GM21717 (cell line): ENCODE data around the gene RADIL.

Source experiments
- ATAC-seq: cut with Tn5 transposase; IDR thresholded peaks from one replicate; pipeline ENCODE4 v1.9.1; 2021; ENCODE audit warnings: mild to moderate bottlenecking, moderate library complexity; ENCODE audit not compliant: unreplicated experiment

The RADIL gene

DNA sequence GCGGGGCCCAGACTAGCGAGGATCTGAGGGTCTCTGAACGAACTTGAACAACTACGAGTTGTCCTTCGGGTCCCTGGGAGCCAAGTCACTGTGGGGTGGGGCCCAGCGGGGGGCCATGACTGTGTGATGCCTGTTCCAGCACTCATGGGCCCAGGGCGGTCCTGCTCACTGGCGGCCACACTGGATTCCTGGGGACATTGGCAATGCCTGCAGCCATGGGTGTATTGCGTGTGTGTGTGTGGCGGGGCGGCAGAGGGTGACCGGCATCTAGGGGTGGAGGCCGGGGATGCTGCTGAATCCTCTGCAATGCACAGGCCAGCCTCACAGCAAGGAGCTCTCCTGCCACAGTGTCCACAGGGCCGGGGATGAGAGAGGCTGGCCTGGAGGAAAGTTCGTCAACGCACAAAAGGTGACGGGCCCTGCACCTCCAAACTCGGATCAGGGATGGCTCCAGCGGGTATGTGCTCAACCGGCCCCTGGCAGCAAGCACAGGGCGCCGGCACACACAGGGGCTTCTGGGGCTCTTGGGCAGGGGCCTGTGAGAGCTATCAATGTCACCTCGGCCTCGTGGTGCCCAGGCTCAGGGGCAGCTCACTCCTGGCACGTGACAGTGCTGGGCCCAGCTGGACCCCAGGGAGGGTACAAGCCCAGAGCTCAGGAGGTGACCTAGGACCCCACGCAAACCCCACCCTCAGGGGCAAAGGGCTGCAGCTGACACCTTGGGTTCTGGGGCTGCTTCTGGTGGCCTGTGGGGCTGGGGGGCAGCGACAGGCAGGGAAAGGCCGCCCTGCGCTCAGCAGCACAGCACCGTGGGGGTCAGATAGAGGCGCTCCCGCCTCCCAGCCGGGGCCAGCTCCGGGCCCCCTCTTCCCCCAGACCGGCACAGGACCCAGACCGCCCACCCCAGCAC is 49.6 kb downstream of the RADIL start:
- no peak for ATAC-seq

DNA sequence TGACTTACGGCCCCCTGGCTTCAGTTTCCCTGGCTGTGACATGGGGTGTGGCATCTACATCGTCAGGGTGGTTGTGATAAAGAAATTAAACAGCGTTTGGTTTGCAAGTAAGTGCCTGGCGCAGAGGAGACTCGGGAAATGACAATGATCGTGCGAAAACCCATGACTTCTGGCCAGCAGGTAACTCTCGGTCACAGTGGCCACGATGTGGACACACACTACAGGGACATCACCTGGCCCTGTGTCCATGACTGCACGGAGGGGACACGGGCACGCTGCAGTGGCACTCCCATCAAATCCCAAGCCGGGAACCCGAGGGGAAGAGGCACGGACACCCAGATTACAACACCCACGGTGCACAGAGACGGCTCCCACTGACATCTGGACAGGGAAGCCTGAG is 50.3 kb downstream of the RADIL start:
- no peak for ATAC-seq

DNA sequence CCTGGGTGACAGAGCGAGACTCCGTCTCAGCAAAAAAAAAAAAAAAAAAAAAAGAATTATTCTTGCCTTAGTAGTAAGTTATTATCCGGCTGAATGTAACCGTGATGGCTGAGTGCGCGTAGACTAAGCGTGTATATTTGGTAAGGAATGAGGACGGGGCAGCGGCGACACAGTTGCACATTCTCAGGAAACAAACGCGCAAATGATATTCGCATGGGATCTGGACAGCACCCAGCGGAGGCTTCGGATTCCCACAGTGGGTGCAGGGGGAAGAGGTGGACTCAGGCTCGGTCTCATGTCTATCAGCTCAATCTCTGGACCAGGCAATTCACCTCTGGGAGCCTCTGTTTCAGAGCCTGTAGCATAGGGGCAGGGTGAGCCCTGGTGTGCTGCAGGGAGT is 50.8 kb downstream of the RADIL start:
- no peak for ATAC-seq

DNA sequence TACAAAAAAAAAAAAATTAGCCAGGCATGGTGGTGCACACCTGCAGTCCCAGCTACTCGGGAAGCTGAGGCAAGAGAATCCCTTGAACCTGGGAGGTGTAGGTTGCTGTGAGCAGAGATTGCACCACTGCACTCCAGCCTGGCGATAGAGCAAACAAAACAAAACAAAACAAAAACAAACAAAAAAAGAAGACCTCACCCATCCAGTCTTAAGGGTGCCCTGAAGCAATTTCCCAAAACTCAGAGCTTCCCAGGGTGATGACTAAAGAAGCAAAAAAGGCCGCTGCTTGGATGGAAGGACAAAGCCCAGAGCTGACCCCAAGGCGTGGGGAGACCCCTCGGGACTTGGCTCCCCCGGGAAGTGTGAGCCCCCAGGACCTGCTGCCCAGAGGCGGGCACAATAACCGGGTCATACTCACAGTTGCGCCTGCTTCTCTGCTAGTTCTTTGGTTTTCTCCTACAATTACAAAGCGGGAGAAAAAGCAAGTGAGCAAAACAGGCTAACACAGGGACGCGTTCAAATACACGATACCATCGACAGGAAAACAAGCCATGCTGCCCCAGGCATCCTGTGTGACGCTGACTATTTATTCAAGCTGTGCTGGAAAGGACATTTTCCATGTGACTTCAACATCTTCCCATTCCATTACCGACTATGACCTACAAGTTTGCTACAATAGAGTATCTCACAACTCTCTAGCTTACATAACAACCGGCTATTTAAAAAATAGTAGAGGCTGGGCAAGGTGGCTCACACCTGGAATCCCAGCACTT is 51.6 kb downstream of the RADIL start:
- no peak for ATAC-seq

DNA sequence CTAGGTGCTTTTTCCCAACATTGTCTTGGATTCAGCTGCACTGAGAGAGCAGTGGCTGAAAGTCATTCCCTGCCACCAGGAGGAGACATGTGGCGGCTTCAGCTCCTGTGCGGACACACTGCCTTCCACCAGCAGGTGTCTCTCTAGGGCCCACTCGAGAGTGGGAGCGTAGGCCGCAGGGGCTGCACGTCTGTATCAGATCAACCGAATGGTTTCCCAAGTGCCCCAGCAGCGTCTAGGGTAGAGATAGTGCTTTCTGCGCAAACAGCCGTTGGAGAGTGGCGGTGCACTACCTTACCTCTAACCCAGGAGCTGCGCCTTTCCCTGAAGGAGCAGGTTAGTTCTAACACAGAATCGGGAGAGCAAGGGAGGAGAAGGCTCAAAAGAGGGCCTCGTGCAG is 53.3 kb downstream of the RADIL start:
- ATAC-seq = no peak

DNA sequence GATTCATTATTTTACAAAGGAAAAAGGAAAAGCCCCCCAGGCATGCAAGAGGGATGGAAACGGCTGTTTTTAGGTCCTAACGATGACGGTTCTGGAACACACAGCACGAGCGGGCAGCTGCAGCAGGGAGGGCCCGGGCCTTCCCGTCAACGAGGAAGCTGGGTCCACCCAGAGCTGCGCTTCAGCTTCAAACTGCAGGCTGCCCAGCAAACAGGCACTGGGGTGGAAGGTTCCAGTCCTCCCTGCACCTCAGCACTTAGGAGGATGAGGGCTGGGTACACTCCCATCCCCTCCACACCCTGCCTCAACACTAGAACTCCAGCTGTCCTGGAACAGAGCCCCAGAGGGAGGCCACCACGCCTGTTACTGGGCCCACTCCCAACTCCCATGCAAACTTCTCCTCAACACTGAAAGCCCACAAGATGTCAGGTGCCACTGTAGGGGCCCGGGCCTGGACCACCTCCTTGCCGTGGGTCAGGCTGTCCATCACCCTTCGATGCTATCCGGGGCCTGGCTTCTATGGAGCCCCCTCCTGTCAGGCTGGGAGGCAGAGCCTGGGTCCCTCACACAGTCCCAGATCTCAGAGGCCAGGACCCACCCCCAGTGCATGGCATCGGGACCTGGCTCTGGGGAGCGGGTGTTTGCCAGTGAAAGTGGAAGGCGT is 54.7 kb downstream of the RADIL start:
- ATAC-seq = no peak

DNA sequence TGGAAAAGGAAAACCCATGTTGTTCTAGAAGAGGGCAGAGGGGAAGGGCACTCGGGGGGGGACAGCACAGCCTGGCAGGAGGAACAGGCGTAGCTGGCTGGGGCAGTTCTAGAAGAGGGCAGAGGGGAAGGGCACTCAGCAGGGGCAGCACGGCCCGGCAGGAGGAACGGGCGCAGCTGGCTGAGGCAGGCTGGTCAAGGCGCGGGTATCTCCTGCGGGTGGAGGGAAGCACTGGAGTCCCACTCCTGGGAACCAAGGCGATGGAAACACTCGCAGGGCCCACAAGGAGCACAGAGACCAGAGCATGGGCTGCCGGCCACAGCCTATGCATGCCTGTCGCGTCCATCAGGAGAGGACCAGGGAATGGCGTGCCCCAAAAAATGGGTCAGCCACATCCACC is 58.4 kb downstream of the RADIL start:
- ATAC-seq = no peak

DNA sequence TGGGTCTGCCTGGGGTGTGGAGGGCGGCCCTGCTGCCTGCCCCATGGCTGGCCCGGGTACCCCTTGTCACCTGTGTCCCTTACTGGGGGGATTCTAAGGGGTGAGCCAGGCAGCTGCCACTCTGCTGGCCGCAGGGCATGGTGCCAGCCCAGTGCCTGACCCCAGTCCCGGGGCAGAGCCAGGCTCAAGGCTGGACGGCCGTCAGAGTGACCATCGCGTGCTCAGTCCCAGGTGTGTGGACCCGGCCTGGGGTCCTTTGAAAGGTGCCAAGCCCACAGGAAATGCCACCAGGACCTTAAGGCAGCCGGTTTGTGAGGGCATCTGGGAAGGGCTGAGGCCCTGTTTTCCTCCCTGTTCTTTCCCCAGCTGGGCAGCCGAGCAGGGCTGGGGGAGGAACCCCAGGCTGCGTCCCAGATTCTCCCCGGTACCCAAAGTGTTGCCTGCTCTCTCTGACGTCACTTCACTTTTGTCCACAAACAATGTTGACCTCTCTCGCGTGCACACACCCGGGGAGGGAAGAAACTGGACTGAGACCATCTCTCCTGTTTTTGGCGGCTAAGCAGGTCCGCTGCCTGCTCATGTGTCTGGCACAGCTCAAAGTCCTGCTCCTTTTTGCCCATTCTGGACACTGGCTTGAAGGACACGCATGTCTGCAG is 59.3 kb downstream of the RADIL start:
- no peak for ATAC-seq

DNA sequence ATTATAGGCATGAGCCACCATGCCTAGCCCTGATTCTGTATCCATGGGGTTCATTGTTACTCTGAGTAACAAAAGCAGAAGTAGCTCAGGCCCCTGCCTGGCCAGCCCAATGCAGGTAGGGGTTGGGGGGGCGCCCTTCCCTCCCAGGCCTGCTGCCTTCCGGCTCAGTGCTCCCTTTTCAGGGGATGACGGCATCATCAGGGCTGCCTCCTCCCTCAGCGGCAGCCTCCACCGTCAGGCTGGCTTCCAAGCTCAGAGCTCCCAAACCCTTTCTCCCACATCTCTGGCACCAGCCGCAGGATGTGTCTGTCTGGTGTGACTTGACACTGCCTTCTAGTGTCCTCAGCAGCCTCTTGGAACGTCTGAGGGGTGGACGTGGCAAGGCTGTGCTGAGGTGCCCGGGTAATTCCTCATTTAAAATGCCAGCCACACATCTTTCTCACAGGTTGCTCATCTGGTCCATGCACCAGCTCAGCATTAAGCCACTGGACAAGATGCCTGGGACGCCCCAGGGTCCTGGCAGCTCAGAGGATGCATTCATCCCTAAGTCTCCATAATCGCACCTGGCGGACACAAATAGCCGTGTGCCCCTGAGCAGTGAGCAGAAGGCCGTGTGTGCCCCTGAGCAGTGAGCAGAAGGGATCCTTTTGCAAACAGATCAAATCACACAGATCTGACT is 59.9 kb downstream of the RADIL start:
- ATAC-seq = no peak

DNA sequence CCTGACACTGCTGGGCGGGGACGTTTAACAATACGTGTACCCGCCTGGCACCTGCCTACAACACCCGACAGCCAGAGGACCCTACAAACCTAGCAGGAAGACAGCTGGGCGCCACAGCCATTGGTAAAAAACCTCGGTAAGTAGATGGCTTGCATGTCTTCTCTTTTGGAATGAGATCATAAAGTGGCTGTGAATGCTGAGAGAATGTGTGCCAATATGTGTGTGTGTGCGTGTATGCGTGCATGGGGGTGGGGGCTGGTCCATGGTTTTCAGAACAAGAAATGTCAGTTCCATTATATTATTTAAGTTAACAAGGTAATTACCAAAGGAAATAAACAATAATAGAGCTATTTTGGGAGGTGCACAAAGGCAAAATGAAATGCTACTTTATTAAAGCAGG is 60.8 kb downstream of the RADIL start:
- ATAC-seq = no peak

DNA sequence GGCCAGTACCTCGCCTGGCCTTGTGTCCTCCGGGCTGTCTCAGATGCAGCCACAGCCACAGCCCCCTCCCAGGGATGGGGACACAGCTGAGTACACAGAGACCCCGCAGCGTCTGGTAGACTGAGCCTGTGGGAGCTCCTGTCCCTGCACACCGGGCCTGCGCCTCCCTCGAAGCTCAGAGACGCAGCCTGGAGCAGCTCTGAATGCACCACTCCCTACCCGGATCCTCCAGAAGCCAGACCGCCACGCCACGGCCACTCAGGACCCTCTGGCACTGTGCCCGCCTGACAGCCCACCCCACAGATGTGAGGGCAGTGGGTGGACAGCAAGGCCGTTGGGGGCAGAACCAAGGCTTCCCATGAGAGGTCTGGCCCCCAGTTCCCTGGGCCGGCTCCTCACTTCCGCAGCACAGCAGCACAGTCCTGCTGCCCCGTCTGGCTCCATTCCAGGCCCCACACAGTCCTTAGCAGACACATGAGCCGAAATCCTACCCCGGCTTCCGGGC is 62.5 kb downstream of the RADIL start:
- no peak for ATAC-seq

DNA sequence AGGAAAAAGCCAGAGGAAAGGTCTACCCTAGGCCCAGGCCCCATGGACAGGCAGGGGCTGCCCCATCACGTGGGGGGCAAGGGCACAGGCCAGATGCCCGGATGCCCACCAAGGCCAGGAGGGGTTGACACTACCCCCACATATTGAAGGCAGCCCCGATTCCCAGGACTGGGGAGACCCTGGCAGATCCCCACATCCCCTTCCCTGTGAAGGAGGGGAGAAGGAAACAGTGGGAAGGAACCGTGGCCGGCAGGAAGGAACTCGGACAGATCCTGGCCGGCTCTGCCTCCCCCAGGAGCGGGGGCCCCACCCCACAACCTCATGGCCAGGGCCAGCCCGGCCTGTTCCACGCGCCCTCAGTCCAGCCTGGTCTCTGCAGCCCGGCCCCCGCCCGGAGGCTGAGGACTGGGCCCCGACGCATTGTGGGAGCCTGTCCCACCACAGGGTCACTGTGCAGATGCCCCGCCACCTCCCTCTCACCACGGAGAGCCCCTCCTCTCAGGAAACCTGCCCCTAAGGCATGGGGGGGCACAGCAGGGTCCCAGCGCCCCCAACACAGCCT is 63.0 kb downstream of the RADIL start:
- no peak for ATAC-seq

DNA sequence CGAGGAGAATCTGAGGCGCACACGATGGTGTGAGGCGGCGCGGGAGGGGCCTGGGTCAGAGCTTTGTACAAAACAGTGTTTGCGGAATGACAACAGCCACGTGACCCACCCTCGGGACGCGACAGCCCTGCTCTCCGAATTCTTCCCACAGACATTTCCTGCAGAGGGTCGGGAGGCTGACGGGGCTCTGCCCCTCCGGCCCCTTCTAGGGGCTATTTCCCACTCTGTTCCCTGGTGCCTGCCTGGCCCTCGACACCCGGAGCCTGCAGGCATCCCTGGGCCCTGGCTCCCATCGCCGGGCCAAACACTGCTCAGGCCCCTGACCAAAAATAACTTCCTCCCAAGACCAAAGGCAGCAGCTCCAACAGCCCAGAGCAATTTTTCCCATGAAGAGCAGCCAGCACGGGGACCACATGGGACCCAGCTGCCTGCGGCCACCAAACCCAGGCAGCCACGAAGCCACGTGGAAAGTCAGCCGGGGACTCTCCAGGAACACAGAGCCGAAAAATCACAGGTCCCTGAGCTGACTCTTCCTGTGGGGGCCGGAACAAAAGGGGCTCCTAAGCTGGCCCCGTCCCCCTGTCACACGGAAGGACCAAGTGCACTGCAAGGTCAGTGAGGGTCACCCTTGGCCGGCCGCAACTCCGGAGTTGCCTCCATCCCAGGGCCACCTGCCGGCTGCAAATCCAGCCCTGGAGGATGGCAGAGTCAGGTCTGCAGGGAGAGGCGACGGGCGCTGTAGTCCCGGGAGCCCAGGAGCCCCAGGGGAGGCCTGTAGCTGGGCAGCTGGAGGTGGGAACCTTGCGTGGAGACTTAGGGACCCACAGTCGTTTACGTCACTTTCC is 63.7 kb downstream of the RADIL start:
- ATAC-seq = no peak

DNA sequence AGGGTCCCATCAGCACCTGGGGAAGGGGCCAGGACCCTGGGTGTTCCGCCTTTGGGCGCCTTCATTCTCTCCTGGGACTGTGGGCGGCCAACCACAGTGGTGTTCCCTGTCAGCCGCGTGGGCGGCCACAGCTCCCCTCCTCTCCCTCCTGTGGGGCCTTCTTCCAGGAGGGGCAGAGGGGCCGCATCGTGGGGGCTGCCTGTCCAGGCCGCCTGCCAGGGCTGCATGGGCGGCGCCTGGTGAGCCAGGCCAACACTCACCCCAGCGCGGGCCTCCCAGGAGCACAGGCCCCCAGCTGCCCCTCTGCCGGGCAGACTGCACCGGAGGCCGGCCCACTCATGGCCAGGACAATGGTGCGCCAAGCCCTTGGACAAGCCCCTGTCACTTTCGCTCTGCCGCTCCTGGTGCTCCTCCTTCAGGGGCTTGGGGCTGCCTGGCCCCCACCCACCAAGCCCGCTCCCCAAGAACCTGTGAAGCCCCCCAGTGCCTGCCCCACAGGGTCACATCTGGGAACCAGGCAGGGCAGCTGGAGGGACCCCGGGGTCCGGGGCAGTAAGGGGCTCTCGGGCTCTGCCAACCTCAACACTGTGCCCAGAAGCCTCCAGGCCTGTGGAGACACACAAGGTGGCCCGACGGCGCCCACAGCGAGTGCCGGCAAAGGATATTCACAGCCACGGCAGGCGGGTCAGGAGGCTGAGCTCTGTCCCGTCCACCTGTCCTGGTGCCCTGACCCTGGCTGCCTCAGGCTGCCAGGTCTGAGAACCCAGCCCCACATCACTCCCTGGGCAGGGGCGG is 65.3 kb downstream of the RADIL start:
- ATAC-seq = no peak

DNA sequence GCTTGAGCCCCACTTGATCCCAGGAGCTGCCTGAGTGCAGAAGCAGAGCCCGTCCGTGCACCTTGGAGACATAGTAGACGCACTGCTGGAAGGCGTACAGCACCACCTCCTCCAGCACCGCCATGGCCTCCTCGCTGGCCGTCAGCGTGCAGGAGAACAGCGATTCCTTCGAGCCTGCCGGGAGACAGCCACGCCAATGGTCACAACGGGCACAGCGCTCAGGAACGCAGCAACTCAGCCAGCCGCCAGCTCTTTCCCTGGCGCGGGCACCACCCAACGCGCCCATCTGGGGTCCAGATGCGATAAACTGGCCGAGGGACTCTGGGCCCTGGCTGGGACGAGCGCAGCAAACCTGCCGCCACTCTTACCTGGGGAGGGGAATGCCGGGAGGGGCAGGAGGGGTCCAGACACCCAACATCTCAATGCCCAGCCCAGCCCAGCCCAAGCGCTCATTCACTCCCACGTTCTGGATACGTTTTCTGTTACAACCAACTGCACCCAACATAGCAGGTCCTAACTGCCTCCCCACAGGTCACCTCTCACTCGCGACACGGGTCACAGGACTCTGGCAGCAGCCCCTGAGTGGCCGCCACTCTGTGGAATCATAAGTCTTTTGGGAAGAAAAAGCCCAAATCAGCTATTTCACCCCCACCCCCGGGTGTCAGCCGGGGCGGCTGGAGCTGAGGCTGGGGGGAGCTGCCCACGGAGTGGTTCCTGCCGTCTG is 66.2 kb downstream of the RADIL start:
- ATAC-seq = no peak

DNA sequence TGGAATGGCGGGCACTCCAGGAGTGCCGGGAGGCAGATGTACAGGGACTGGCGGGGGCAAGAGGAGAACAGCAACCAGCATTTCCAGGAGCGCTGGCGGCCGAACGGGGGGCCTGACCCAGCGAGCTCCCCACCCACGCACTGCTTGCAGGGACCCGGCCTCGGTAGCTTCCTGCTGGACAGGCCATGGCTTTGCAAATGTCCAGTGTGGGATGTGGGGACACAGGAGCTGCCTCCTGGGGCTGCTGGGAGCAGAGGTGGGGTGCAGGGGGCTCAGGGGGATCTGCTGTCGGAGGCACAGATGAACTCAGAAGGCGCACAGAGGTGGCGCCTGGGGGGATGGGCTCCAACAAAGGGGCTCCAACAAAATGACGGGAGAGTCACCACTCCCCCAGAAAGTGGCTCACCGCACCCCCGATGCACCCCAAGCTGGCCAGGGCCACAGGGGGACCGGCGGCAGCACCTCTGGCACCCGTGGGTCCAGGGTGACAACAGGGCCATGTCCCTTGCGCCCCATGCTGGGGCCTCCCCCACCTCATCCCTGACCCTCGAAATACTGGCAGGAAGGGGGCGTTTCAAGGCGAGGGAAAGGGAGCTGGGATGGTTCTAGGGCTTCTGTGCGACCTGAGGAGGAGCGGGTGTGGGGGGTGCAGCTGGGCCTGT is 67.0 kb downstream of the RADIL start:
- ATAC-seq = no peak
